Caco-2 (cell line): Measurements from ENCODE around the gene DDX3Y. TPM values are rescaled to one million over a fixed set of nuclear protein-coding genes. Genes with fewer than 3 reads are reported as not detected.

Source experiments
- BruUV-seq: library from RNA; stranded (reverse); fragments of 400-500 nt; replicated peaks from 2 replicates; lab custom pipeline; 2021; lab: Mats Ljungman, UMichigan
- CTCF ChIA-PET: fragments of 300-600 bp; sonication (Branson Sonifier 250); formaldehyde crosslinking; loops from one replicate; lab custom pipeline; 2022; ENCODE audit warnings: antibody characterized with exemption; lab: Charles Lee
- POLR2A ChIA-PET: fragments of 300-600 bp; sonication (Branson Sonifier 250); formaldehyde crosslinking; loops from one replicate; lab custom pipeline; 2022; ENCODE audit warnings: antibody characterized with exemption; lab: Charles Lee
- DNase-seq, 2 experiments: peaks; one replicate each; pipeline versions ENCODE4 v3.0.0 to v3.0.0-alpha.2; 2020 to 2022
- H3K27me3 ChIP-seq: replicated peaks from 2 replicates; pipeline ENCODE4 v1.6.0; 2011; ENCODE audit warnings: low read length; ENCODE audit not compliant: control insufficient read depth, insufficient read depth
- H3K36me3 ChIP-seq: 2 replicates; pipeline ENCODE4 v1.5.1; 2011; ENCODE audit warnings: low read length; ENCODE audit not compliant: control insufficient read depth, insufficient read depth
- H3K4me1 ChIP-seq: fragments of 250-450 bp; sonication (Bioruptor Pico); 2 replicates; pipeline ENCODE4 v1.5.1; 2020; ENCODE audit warnings: mild to moderate bottlenecking
- H3K4me3 ChIP-seq: 2 replicates; pipeline ENCODE4 v1.5.1; 2011; ENCODE audit warnings: low read depth, mild to moderate bottlenecking, control low read depth, low read length
- H3K9me3 ChIP-seq: fragments of 250-450 bp; sonication (Bioruptor Pico); 2 replicates; pipeline ENCODE4 v1.5.1; 2020; ENCODE audit warnings: mild to moderate bottlenecking, moderate library complexity
- H3K27ac Mint-ChIP-seq: one replicate; pipeline ENCODE4 v1.8.0; 2022; ENCODE audit warnings: mixed read lengths; ENCODE audit not compliant: unreplicated experiment
- H3K27me3 Mint-ChIP-seq: one replicate; pipeline ENCODE4 v1.8.0; 2022; ENCODE audit warnings: mixed read lengths; ENCODE audit not compliant: insufficient read depth, unreplicated experiment
- H3K36me3 Mint-ChIP-seq: one replicate; pipeline ENCODE4 v1.8.0; 2022; ENCODE audit warnings: mild to moderate bottlenecking, mixed read lengths; ENCODE audit not compliant: insufficient read depth, unreplicated experiment
- H3K4me1 Mint-ChIP-seq: one replicate; pipeline ENCODE4 v1.8.0; 2022; ENCODE audit warnings: low read depth, mixed read lengths; ENCODE audit not compliant: unreplicated experiment
- H3K4me3 Mint-ChIP-seq: one replicate; pipeline ENCODE4 v1.8.0; 2022; ENCODE audit warnings: mild to moderate bottlenecking, moderate library complexity, mixed read lengths; ENCODE audit not compliant: unreplicated experiment
- H3K9me3 Mint-ChIP-seq: one replicate; pipeline ENCODE4 v1.8.0; 2022; ENCODE audit warnings: mixed read lengths; ENCODE audit not compliant: unreplicated experiment
- CTCF ChIP-seq, 2 experiments: fragments of 200-600 bp in 1 of 2; IDR thresholded peaks; 1 replicate in 1 of 2; 2 replicates in 1 of 2; pipeline versions ENCODE4 v1.5.1 to v1.8.0; 2011 to 2022; ENCODE audit warnings: antibody characterized with exemption in 1 of 2, control low read depth in 1 of 2, inconsistent platforms in 1 of 2, low read depth in 1 of 2, low read length in 1 of 2, mild to moderate bottlenecking in 1 of 2, moderate library complexity in 1 of 2; ENCODE audit not compliant: insufficient read depth in 1 of 2, severe bottlenecking in 1 of 2, unreplicated experiment in 1 of 2
- intact Hi-C: fragments of 100-400 bp; cut with micrococcal nuclease; formaldehyde crosslinking; loops from one replicate; pipeline ENCODE4 v1.10.0; 2022; ENCODE audit not compliant: unreplicated experiment
- total RNA-seq: library from RNA; stranded (reverse); gene quantifications from 2 replicates; pipeline ENCODE4 v1.2.3, GENCODE V29; 2022

DDX3Y gene
- total RNA-seq, 1 experiment from 2014 or later: not detected

DNA sequence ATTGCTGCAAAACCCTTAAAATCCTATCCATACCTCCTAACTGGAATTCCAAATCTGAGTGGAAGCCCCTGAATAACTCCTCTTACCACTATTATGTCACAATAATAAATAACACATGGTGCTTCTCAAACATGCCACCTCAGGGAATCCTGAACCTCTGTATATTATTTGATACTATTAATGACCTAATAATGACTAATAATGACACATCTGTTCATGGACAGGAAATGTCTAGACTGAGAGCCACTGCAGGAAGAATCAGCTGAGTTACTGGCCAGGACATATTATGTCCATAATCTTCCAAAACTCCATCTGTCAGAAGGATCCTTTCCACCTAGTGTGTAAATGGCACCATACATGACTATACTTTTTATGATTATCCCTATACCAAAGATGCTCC is 7.7 kb upstream of the DDX3Y start:
- H3K36me3 ChIP-seq: no peaks in the 10 kb centered on the region
- H3K4me1 ChIP-seq: no peaks in the 10 kb centered on the region
- Mint-ChIP-seq H3K27ac (no peak overlapping the region), H3K36me3 (no peaks in the 10 kb centered on the region), H3K9me3 (no peaks in the 10 kb centered on the region), H3K4me1 (no peaks in the 10 kb centered on the region), H3K4me3 (no peak overlapping the region), H3K27me3 (no peaks in the 10 kb centered on the region)
- intact Hi-C loops: no loop called here
- no peaks in the 10 kb centered on the region for H3K9me3 ChIP-seq
- ChIA-PET POLR2A (no interaction called here), CTCF (no interaction called here)
- H3K4me3 ChIP-seq: no peak overlapping the region
- no TSS peak for BruUV-seq
- DNase-seq: no peak
- H3K27me3 ChIP-seq: no peaks in the 10 kb centered on the region
- no peak for TF ChIP-seq CTCF (IDR thresholded peaks at IDR 0.05; ENCODE audit: insufficient read depth in 1 of 2, low read depth in 1 of 2, low read length in 1 of 2, severe bottlenecking in 1 of 2, unreplicated experiment in 1 of 2)

DNA sequence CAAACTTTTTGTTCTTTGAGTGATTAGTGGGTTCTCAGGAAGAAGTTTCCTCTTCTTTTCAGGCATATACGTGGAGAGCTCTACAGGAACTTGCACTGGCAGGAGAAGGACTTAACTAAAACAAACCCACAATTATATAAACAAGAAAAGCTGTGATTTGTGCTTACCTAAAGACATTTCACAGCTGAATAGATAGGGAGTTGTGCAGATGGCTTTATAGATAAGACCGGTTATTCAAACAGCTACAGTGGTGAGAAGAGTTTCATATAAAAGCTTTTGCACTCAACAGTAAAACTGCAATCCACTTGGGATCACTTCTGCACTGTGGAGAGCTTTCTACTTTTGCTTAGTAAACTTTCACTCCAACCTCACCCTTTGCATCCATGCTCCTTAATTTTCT is 6.1 kb upstream of the DDX3Y start:
- no peaks in the 10 kb centered on the region for H3K36me3 ChIP-seq
- no peak overlapping the region for H3K4me3 Mint-ChIP-seq
- no peak for DNase-seq
- POLR2A ChIA-PET: no interaction called here
- H3K9me3 Mint-ChIP-seq: no peaks in the 10 kb centered on the region
- H3K27me3 ChIP-seq: no peaks in the 10 kb centered on the region
- no peaks in the 10 kb centered on the region for H3K4me1 Mint-ChIP-seq
- H3K4me1 ChIP-seq: no peaks in the 10 kb centered on the region
- CTCF ChIA-PET: no interaction called here
- no peaks in the 10 kb centered on the region for H3K36me3 Mint-ChIP-seq
- no peaks in the 10 kb centered on the region for H3K9me3 ChIP-seq
- BruUV-seq: no TSS peak
- H3K27me3 Mint-ChIP-seq: no peaks in the 10 kb centered on the region
- H3K27ac Mint-ChIP-seq: no peak overlapping the region
- intact Hi-C loops: no loop called here
- TF ChIP-seq CTCF (IDR thresholded peaks at IDR 0.05; ENCODE audit: insufficient read depth in 1 of 2, low read depth in 1 of 2, low read length in 1 of 2, severe bottlenecking in 1 of 2, unreplicated experiment in 1 of 2): no peak
- H3K4me3 ChIP-seq: no peak overlapping the region

DNA sequence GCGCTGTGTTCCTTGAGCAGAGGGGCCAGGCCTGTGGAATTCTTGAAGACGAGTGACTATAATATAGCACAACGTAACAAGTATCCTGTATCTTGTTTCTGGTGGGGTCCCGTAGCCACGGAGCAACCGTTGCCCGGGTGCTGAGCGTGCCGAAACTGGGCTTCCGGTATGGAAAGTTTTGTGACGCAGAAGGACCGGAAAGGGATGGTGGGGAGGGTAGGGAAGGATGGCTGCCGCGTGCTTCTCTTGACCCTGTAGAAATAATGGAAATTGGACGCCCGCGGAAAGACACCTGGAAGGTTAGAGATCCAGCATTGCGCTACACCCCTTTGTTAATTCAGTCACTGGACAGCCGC is 827 bp downstream of the DDX3Y start:
- CTCF ChIA-PET: no interaction called here
- BruUV-seq: no TSS peak

More for the DNA sequence above, 827 bp downstream of the DDX3Y start:
- Histone ChIP-seq H3K27me3 (no peaks in the 10 kb centered on the region), H3K9me3 (no peaks in the 10 kb centered on the region), H3K4me3 (no peak overlapping the region), H3K36me3 (no peaks in the 10 kb centered on the region), H3K4me1 (no peaks in the 10 kb centered on the region)
- TF ChIP-seq CTCF (IDR thresholded peaks at IDR 0.05; ENCODE audit: insufficient read depth in 1 of 2, low read depth in 1 of 2, low read length in 1 of 2, severe bottlenecking in 1 of 2, unreplicated experiment in 1 of 2): no peak
- no peak overlapping the region for H3K27ac Mint-ChIP-seq
- no peak for DNase-seq
- POLR2A ChIA-PET: no interaction called here
- H3K4me3 Mint-ChIP-seq: no peak overlapping the region
- no peaks in the 10 kb centered on the region for H3K9me3 Mint-ChIP-seq
- H3K36me3 Mint-ChIP-seq: no peaks in the 10 kb centered on the region
- no peaks in the 10 kb centered on the region for H3K4me1 Mint-ChIP-seq
- no peaks in the 10 kb centered on the region for H3K27me3 Mint-ChIP-seq
- intact Hi-C loops: no loop called here
